ENCODE results near the gene AGMO.

DNA sequence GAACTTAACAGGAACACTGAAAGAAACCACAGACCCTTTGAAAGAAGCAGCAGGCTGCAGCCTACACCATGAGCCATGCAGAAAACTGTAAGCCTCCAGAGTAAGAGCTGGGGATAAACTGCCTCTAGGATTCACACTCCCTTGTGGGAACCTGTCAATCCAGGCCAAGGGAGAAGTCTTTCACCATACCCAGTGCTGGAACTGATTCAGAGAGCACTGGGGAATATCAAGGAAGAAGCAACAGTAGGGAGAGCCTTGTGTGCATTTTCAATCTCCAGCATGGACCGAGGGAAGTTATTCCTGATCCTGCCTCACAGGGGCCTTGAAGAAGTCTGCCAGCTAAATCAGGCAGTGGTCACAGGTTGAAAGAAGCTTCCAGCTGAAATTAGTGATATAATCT, 282.2 kb downstream of the AGMO start:
- TF ChIP-seq, protein P1, sequence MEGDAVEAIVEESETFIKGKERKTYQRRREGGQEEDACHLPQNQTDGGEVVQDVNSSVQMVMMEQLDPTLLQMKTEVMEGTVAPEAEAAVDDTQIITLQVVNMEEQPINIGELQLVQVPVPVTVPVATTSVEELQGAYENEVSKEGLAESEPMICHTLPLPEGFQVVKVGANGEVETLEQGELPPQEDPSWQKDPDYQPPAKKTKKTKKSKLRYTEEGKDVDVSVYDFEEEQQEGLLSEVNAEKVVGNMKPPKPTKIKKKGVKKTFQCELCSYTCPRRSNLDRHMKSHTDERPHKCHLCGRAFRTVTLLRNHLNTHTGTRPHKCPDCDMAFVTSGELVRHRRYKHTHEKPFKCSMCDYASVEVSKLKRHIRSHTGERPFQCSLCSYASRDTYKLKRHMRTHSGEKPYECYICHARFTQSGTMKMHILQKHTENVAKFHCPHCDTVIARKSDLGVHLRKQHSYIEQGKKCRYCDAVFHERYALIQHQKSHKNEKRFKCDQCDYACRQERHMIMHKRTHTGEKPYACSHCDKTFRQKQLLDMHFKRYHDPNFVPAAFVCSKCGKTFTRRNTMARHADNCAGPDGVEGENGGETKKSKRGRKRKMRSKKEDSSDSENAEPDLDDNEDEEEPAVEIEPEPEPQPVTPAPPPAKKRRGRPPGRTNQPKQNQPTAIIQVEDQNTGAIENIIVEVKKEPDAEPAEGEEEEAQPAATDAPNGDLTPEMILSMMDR (IDR thresholded peaks at IDR 0.05 in 2 of 3, conservative IDR thresholded peaks at IDR 0.05 in 1 of 3; ENCODE audit: borderline replicate concordance in 1 of 3, insufficient read depth in 1 of 3, low read depth in 2 of 3, low read length in 2 of 3): no peak
- TF ChIP-seq ZNF274 (IDR thresholded peaks at IDR 0.05; ENCODE audit: low read depth, low read length) (no peak), RAD21 (IDR thresholded peaks at IDR 0.05; ENCODE audit: low read depth) (no peak), SRF (IDR thresholded peaks at IDR 0.05; ENCODE audit: low read depth) (no peak), EZH2phosphoT487 (IDR thresholded peaks at IDR 0.05; ENCODE audit: borderline replicate concordance) (no peak), ELF1 (IDR thresholded peaks at IDR 0.05; ENCODE audit: borderline replicate concordance, low read depth) (no peak), POLR2AphosphoS5 (IDR thresholded peaks at IDR 0.05; ENCODE audit: low read depth, low read length) (no peak), EZH2 (IDR thresholded peaks at IDR 0.05) (no peak), YY1 (IDR thresholded peaks at IDR 0.05; ENCODE audit: extremely low read depth, insufficient replicate concordance, low read depth, low read length) (no peak)
- TF ChIP-seq, protein P2, sequence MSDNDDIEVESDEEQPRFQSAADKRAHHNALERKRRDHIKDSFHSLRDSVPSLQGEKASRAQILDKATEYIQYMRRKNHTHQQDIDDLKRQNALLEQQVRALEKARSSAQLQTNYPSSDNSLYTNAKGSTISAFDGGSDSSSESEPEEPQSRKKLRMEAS (IDR thresholded peaks at IDR 0.05): no peak
